Stimulated activated CD4-positive, alpha-beta T cell treated with anti-CD3 and anti-CD28 coated beads, Interleukin-4, amount 100 ng/mL, for 1 hour (primary cell): ENCODE results near the gene EFNA5.

Experiments used
- DNase-seq: peaks from one replicate; pipeline ENCODE4 v3.0.0-alpha.2; 2020

EFNA5 gene

DNA sequence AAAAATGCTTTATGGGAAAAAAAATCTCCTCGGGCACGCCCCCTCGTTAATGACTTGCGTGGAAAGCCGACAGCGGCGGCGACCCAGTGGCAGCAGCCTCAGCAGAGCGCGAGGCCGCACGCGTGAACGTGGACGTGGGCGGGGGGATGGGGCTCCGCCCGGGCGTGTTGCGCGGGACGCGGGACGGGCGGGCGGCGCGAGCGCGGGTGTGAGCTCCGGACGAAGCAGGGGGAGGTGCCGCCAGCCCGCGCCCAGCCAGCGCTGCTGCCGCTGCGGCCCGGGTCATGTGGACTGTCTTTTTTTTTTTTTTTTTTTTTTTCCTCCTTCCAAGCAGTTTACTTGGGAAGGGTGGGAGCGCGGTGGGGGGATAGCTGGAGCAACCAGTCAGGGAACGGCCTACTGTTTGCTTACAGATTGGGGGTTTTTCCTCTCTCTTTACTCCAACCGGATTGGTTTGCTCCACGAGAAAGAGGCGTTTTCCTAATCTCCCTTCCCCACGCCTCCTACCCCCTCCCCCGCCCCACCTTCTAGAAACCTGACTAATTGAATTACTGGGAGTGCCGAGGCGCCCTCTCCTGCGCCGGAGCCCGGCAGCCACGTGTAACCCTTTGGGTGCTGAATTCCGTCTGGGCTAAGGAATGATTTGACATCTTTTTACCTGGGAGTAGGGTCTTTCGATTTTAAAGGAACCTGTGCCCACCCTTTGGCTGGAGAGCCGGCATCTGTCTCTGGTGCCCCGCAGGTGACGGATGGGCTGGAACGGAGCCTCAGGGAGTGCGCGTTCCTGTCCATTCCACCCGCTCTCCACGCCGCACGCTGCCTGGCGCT lies 1.7 kb upstream of the EFNA5 start:
- peak; percentile 29 for DNase-seq

DNA sequence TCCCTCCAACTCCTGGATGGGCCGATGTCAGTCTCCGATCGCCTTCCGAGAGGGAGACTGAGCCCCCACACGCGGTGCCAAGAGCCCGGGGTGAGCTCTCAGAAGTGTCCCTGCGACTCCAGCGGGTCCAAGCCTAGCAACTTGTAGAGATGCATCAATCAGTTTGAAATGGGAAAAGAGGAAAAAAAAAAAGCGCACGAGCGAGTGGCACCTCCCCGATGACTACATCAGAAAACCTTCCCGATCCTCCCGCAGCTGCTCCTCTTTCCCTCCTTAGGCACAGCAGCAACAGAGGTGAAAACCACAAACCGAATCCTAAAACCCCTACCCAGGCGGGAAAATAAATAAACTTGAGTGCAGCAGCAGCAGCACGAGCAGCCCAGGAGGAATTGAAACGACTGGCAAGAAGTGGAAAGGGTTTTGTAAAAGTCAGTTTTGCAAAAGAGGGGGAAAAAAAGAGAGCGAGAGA lies 1.0 kb upstream of the EFNA5 start:
- no peak for DNase-seq

DNA sequence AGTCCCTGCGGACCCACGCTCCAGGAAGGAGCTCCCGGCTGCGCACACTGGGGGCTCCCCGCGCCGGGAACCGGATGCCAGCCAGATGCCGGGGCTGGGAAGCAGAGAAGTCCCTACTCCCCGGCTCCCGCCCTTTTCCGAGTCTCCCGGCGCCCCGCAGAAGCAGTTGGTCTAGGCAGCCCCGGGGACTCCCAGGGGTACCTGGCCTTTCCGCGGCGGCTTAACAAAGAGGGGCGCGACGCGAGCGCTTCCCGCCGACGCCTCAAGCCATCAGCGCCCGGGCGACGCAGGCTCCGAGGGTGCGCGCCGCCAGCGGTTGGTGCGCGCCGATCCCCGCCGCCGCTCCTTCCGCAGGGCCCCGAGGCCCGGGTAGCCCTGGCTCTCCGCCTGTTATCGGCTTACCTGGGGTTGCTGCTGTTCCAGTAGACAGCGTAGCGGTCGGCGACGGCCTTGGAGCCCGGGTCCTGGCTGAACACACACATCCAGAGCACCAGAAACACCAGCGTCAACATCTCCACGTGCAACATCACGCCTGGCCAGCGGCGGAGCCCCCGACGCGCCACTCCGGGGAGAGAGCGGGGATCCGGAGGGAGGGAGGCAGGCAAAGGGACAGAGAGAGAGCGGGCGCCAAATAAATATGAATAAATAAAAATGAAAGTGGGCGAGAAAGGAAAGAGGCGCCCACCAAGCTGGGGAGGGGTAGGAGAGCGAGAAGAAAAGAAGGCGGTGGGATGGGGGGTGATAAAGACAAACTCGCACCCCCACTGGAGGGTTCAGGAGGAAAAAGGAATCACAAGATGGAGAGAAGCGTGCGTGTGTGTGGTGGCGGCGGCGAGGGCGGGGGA lies 428 bp downstream of the EFNA5 start:
- DNase-seq = peak; percentile 15

DNA sequence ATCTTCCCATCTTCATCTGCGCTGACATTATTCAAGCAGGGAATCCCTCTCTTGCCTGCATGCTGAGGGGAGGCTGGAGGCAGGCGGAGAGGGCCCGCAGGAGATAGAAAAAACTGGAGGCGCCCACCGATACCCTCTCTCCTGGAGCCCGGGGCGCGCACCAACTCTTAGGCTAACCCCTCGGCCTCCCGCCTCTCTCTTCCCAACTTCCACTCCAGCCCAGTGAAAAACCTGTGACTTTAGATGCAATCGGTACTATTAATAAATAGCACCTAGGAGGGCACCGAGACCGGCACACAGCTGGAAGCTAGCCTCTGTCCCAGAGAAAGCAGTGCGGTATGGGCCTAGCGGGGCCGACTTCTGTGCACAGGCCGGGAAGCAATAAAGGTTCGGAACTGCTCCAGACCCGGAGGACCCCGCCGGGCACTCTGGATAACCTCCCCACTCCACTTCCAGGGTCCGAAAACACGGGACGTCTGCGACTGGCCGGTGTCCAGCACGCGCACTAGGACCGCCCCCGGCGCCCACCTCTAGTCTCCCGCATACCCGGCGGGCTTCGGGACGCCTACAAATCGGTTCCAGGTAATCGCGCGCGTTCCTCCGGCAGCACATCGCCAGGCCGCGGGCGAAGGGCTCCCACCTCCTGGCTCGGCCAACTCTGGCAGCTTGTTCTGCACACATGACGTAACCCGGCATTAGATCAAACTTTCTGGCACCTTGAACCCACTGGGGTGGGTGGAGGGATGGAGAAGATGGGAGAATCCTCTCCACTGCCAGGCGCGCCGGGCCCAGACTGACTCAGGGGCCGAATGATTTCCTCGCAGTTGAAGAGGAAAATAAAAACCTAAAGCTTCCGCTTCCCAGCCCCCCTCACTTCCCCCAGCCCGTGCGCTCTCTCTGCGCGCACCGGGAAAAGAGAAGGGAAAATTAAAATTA lies 1.4 kb downstream of the EFNA5 start:
- no peak for DNase-seq

DNA sequence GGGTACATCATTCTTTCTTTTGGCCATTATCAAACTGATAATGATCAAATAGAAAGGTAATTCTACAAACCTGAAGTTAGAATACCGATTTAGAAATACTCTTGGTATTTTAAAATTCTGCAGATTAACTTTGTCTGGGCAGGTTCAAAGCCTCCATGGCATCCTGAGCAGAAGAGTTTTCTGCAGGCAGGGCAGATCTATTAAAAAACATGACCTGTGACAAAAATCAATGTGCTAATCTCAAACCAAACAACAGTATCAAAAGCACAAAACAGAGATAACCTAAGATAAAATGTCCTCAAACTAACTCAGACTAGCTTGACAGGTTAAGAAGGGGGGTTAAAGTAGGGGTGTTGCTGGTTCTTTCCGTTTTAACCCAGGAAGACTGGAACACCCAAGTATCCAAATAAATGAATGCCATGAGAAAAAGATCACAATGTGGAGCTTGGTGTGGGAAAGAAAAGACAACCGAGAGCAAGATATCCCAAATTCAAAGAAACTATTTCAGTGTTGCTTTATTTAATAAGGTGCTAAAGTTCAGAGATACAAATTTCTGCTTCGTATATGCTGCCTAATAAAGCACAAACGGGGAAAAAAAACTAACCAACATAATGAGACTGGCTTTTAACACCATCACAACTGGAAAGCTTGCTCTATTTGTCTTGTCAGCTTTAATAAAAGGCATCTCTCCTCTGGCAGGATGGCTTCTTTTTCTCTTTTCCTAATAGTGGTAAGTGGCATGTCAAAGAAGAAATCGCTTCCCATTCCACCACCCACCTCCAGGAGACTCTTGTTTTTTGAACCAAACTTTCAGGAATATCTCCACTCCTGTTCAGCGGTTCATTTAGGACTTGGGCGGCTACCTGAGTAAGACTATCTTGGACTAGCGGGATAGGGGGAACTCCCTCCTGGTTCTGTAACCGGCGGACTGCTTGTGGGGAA lies 2.3 kb downstream of the EFNA5 start:
- no peak for DNase-seq

DNA sequence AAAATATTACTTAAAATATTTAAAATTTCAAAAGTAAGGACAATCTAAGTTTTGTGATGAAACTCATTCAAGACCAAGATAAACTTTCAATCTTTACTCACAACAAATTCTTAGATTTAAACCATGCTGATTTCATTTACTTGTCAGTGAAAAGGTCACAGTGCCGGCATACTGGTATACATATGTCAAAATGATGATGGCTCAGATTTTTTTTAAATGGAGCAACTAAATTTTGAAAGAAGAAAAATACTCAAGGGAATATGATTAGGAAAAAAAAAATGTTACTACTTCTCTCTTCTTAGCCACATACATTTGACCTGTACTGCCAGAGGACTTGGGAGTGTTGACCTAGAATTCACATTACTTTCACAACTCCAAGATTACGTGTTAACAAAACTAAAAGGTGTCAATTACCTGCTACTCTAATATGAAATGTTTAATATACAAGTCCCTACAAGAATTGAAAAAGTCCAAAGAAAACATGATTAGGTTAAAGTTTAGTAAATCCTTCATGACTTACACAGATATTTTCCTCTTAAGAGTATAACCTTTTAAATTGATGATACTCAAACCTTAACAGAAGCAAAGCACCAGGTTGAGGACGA lies 4.6 kb downstream of the EFNA5 start:
- DNase-seq = no peak

DNA sequence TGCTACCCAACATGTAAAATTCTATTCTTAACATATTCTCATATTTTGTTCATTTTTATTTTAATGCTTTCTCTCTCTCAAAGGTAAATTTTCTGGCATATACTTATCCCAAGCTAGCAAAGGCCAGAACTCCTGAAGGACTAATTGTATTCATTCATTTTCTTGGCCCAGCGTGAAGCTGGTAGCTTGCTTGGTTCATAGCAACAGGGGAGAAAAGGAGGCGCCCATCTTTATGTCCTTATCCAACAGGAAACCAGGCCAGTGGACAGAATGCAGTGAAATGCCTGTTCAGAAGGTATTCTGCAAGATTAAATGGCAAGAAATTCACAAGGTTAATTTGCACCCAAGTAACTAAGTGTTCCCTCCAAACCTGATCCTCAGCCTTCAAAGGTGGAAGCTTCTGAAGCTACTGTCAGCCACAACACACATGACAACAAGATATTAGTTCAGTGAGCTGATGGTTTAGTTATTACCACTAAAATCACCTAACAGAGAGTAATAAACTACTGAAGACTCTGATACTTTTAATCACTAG lies 5.6 kb downstream of the EFNA5 start:
- DNase-seq = no peak

DNA sequence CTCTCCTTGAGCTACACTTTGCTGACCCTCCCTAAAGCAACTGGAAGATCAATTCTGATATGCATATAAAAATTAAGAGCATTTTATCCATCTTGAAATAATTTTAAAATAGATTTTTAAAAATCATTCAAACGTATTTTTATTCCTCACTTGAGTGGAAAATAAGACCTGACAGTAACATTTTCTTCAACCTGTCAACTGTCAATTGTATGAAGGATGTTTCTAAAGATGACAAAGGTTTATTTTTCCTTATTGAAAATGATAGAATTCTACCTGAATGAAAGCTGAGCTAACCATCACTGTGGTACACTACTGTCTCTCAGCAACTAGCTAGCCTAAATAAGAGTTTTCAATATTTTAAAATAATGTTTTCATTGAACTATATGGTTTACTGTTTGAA lies 7.0 kb downstream of the EFNA5 start:
- no peak for DNase-seq

DNA sequence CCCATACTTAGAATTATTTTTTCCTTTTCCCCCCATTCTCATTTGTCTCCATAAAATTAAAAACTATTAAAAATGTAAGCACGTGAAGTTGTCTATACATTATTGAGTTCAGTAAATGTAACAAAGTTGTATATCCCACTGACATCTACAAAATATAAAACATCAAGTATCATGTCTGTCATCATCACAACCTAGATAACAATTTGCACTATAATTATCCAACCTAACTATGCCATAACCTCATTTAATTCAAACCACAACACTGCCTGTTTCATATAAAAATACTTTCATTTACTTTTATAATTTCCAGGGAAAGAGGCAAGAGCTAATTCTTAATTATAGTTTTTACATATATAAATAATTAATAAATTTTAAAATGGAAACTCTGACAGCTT lies 9.1 kb downstream of the EFNA5 start:
- no peak for DNase-seq

DNA sequence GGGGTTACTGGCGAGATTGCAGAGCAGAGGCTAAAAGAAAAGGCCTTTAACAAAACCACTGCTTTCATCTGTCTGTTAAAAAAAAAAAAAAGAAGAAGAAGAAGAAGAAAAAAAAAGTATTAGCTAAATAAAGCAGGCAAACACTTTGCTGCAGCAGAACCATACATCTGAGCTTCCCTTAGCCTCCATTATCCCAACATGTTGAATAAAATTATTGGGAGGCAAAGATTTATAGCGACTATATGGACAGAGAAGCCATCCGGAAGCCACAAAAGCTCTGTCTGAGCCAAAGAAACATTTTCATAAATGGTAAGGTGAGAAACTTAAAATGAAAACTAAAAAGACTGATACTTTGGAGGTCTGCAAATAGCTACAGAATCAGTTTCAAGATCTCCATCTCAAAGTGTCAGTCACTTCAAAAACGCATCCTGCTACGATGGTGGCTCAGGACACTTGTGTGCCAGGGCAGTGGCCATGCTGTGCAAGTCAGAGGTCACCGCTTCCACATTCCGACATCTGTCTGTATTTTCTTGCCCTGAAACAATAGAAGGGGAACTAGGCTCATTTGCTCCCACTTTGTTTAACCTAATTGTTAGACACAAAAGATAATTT lies 9.6 kb downstream of the EFNA5 start:
- DNase-seq = no peak

DNA sequence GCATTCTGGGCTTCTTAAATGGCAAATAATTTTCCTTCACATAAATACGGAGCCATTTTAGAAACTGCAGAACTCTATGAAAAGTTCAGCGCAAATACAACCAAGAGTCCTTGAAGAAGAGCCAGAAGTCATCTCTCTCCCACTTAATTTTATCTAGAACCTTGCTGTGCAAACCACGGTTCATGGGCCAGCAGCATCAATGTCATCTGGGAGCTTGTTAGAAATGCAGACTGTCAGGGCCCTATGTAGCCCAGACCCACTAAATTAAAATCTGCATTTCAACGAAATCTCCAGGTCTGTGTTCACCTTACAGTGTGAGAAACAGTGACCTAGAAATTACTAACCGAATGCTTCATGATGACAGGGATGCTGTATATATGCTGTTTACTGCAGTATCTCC lies 12.2 kb downstream of the EFNA5 start:
- no peak for DNase-seq

DNA sequence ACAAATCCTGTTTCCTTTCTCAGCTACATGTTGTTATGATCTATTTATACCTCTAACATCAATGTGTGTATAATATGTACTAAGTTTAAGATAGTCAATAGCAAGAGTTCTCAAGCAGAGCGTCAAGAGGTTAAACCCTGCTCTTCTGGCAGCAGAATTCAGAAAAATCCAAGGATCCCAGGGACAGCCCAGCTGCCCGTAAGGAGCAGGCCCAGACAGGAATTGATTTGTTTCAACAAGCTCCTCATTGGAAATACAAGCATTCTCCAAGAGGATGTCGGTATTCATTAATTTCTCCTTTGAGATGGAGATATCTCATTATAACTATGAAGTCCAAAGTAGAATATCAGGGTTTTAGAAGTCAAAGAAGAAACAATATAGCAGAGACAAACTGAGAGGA lies 14.9 kb downstream of the EFNA5 start:
- no peak for DNase-seq

DNA sequence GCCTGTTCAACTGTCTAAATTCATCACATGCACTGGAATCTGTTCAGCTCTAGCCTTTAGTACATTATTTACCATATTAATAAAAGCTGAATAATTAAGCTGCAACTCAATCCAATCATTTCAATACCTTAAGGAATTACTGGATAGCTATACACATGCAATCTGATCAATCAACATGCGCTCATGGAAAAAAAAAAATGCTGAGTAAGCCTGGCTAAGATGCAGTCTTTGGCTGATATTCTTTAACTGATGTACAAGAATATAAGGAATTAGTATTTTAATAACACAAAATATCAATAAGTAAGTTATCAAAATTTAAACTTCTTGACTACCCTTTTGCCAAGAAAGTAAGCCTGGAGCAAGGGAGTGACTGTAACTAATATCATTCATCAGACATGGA lies 15.9 kb downstream of the EFNA5 start:
- DNase-seq = no peak

DNA sequence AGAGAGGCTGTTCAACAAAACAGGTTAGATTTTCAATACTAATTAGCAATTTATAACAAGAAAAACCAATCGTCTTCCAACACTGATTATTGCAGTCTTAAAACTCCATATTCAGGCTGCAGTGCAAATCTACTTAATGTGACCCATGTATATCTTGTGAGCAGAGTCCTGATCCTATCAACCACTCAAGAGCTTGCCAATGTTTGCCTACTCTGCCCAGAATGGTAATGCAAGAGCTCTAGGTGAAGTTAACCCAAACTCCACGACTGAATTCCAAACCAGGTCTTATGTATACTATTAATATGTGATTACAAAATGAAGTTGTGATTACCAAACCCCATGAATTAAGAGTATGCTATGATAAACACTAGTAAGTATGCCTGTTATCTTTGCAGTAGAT lies 17.1 kb downstream of the EFNA5 start:
- DNase-seq = no peak

DNA sequence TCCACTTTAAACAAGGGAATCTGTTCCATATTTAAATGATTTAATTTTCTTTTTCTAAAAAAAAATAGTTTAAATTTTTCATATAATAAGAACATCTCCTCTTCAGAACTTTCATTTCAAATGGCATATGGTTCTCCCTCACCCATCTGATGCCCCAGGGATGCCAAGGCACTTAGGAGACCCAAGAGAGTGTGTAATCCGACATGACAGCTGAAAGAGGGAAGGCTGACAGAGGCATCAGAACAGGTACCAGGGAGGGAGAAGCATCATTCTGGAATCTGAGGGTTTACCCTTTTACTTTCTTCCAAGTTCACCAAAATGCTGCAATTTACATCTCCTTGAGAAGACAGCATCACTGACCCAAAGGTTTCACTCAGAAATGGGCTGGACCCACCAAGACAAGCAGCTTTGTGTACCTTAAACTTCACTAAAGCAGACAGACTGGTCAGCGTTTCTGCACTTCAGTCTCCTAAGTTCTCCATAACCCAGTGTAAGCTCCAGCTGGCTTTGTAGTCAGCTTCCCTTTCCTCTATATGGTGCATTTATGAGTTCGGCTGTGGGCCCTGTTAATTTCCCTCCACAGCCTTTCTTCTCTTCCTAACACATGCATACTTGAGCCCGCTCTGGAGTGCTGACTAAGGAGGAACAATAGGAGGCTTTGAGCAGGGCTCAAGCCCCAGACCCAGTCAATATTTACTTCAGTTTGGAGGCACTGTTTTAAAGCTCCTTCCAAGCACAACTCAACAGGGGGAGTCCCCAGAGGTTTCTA lies 17.7 kb downstream of the EFNA5 start:
- no peak for DNase-seq

DNA sequence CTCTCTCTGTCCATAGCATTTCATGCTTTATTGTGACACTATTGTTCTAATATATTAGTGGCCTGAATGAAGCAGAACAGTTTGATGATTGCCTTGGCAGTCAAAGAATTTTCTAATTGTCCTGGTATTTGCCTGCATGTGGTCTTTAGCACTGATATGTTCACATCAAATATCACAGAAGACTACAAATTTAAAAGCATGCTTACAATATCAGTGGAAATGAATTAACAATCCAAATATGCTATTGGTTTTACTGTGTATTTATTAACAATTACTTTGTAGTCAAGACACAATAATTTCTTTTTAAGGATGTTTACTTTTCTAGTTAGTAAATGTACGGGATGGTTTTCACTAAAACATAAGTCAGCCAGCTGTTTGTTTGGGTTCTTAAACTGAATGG lies 18.3 kb downstream of the EFNA5 start:
- no peak for DNase-seq

DNA sequence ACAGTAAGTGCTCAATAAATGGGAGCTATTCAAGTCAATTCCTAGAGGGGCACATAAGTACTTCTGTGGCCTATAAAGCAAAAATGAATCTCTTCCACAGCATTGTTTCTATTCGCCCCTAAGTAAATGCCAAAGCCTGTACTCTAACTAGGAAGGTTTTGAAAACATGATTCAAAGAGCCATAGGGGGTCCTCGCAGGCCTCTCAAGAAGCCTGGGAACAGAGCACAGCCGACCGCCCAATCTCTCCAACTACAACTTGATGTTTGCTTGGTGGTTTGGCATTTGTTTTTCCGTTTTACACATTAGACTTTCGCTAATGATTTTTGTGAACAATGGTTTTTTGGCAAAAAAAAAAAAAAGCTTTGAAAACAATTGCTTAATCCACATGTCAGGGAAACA lies 19.4 kb downstream of the EFNA5 start:
- no peak for DNase-seq

DNA sequence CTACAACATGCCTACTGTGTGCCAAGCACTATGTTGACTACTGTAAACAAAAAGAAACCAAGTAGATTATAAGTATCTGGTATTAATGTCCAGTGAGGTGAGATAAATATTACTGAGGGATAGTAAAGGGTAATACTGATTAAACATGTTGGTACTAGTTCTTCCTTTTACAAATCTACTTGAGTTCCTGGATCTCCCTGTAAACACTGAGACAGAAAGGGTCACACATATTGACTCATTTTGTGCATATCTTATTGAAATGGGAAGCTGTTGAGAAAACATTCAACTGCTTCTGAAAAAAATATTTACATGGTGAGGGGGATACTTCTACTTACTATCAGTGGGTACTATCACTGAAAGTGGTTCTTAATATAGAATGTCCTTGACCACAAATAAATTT lies 24.3 kb downstream of the EFNA5 start:
- DNase-seq = no peak

DNA sequence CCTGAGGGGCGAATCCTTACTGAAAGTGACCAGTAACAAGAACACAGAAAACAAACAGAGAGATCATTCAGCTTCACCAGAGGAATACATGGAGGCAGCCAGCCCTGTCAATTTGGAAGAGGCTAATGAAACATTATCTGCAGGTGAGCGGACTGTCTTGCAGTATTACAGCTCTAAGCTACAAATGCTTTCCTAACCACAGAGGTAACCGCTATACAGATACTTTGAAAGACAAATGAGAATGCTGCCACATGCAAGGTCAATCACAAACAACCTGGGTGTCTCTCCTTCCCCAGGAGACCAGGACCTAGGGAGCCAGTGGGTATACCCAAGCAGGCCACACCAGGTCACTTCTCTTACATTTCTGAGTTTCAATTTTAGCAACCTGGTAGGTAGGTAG lies 30.2 kb downstream of the EFNA5 start:
- no peak for DNase-seq

DNA sequence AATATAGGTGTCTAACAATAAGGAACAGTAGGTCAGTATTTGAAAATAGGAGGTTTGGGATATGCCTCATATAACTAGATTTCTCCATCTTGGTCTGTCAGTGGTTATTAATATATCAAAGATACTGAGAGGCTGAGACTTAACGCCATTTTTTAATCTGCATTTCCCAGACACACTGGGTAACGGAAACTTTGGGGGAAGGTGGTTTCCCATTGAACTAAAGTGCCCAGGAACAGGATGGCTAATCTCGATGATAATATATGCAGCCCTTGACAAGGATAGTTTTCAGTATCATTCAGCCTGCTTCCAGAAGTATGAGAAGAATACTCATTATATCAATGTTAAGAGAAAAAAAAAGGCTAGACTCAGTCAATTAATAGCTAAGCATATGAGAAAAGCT lies 30.7 kb downstream of the EFNA5 start:
- DNase-seq = no peak
